Esophagus squamous epithelium (tissue), 4 donors: ENCODE measurements around the gene RNU2-1.
"Not testable (repeated sequence)": the region's sequence is repeated elsewhere in the genome, so short reads cannot be mapped to it uniquely, and the experiment has no call there.

Source experiments
- CTCF ChIP-seq, 6 experiments: fragments of 450-650 bp in 4 of 6; fragments of 200-600 bp in 2 of 6; sonication (generic) in 2 of 6; IDR thresholded peaks; one replicate each; pipeline ENCODE4 v1.5.1; 2016 to 2019; ENCODE audit warnings: antibody characterized with exemption in 6 of 6, mild to moderate bottlenecking in 4 of 6, moderate library complexity in 4 of 6
- POLR2A ChIP-seq, 4 donors: fragments of 450-650 bp; IDR thresholded peaks; one replicate each; pipeline ENCODE4 v1.6.1; 2017; ENCODE audit warnings: antibody characterized with exemption in 4 of 4, mild to moderate bottlenecking in 4 of 4, moderate library complexity in 3 of 4

- TF ChIP-seq POLR2A, CTCF (IDR thresholded peaks at IDR 0.05): not testable (repeated sequence)
Observed at GRCh38 chr17:43232021-43232699, 1.6 kb downstream of the RNU2-1 start.
